Activated T-cell treated with anti-CD3 and anti-CD28 coated beads, Interleukin-2, amount 50 U/mL, for 72 hours (primary cell): ENCODE measurements around the gene PTPRA. TPM values are rescaled to one million over a fixed set of nuclear protein-coding genes. Genes with fewer than 3 reads are reported as not detected.
"Not testable (repeated sequence)": the region's sequence is repeated elsewhere in the genome, so short reads cannot be mapped to it uniquely, and the experiment has no call there.

Experiments used
- ATAC-seq, 2 donors: fragments of 150-1000 bp; cut with Tn5 transposase; replicated peaks in 1 of 2; 2 replicates each; pipeline ENCODE4 v1.10.0; 2021; ENCODE audit warnings: moderate library complexity in 2 of 2, mild to moderate bottlenecking in 1 of 2
- DNase-seq, 2 donors: peaks; one replicate each; pipeline ENCODE4 v3.0.0; 2021 to 2022; ENCODE audit warnings: mixed read lengths in 1 of 2
- H3K27ac Mint-ChIP-seq: one replicate; pipeline ENCODE4 v1.8.0; 2022; ENCODE audit warnings: mild to moderate bottlenecking, moderate library complexity, mixed read lengths
- H3K27me3 Mint-ChIP-seq: one replicate; pipeline ENCODE4 v1.8.0; 2022; ENCODE audit warnings: low read depth, mixed read lengths
- H3K36me3 Mint-ChIP-seq, 2 donors: one replicate each; pipeline ENCODE4 v1.8.0; 2022; ENCODE audit warnings: mixed read lengths in 2 of 2, mild to moderate bottlenecking in 1 of 2; ENCODE audit not compliant: insufficient read depth in 2 of 2
- H3K4me1 Mint-ChIP-seq: one replicate; pipeline ENCODE4 v1.8.0; 2022; ENCODE audit warnings: low read depth, mixed read lengths
- H3K4me3 Mint-ChIP-seq, 2 donors: one replicate each; pipeline ENCODE4 v1.8.0; 2022; ENCODE audit warnings: mild to moderate bottlenecking in 2 of 2, mixed read lengths in 2 of 2, moderate library complexity in 2 of 2
- H3K9me3 Mint-ChIP-seq, 2 donors: one replicate each; pipeline ENCODE4 v1.8.0; 2022; ENCODE audit warnings: mixed read lengths in 2 of 2
- total RNA-seq, 2 donors: library from RNA; stranded (reverse); gene quantifications; one replicate each; pipeline ENCODE4 v1.2.3, GENCODE V29; 2022

The PTPRA gene
- total RNA-seq, 2 donors from 2014 or later: 81.2 to 85.9 TPM

- H3K4me1 Mint-ChIP-seq: peaks cover 12% of the 10 kb centered on the region
- not testable (repeated sequence) for H3K27me3 Mint-ChIP-seq, H3K27ac Mint-ChIP-seq, H3K9me3 Mint-ChIP-seq, H3K36me3 Mint-ChIP-seq, H3K4me3 Mint-ChIP-seq, DNase-seq, ATAC-seq
These were observed 190.8 kb downstream of the PTPRA start for GRCh38 chr20:3064119-3064518.

DNA sequence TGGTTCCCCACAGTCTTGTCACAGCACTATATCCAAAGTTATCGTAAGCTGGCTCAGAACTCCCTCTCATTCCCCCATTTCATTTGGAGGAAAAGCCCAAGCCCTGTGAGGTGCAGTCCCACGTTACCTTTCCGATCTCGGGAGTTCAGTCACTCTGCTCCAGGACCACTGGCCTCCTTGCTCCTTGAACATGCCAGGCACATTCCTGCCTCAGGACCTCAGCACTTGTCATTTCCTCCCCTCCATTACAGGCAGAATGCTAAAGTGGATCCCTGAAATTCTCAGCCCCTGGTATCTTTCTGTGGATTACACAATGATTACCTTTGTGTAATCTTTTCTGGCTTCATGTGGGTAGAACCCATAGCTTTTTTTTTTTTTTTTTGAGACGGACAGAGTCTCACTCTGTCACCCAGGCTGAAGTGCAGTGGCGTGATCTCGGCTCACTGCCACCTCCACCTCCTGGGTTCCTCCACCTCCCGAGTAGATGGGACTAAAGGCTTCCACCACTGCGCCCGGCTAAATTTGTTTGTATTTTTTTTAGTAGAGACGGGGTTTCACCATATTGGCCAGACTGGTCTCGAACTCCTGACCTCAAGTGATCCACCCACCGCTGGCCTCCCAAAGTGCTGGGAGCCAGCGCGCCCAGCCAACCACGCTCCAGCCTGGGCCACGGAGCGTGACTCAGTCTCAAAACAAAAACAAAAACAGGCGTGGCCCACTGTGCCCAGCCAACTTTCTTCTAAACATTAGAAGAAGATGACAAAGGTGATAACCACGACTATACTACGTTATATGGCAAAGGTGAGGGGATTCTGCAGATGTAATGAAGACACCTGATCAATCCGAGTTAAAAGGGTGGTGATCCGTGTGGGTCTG lies 194.1 kb downstream of the PTPRA start:
- H3K9me3 Mint-ChIP-seq: no peaks in the 10 kb centered on the region
- peaks cover 22% of the 10 kb centered on the region for H3K4me1 Mint-ChIP-seq
- no peak overlapping the region for H3K4me3 Mint-ChIP-seq
- H3K27me3 Mint-ChIP-seq: no peaks in the 10 kb centered on the region
- peaks cover 0 to 2% of the 10 kb centered on the region in 2 donors for H3K36me3 Mint-ChIP-seq
- DNase-seq (no peak), ATAC-seq (no peak)
- no peak overlapping the region for H3K27ac Mint-ChIP-seq

- no peak overlapping the region for H3K4me3 Mint-ChIP-seq
- DNase-seq: no peak
- no peak overlapping the region for H3K27ac Mint-ChIP-seq
- H3K36me3 Mint-ChIP-seq: peaks cover 0 to 2% of the 10 kb centered on the region in 2 donors
- H3K27me3 Mint-ChIP-seq: no peaks in the 10 kb centered on the region
- no peak for ATAC-seq
- peaks cover 29% of the 10 kb centered on the region for H3K4me1 Mint-ChIP-seq
- H3K9me3 Mint-ChIP-seq: no peaks in the 10 kb centered on the region
These were observed 194.8 kb downstream of the PTPRA start for GRCh38 chr20:3068075-3068474.

- peaks cover 30% of the 10 kb centered on the region for H3K4me1 Mint-ChIP-seq
- H3K27me3 Mint-ChIP-seq: no peaks in the 10 kb centered on the region
- DNase-seq (peak in 1 of 2 donors; percentile 37), ATAC-seq (no peak)
- H3K9me3 Mint-ChIP-seq: no peaks in the 10 kb centered on the region
- H3K4me3 Mint-ChIP-seq: no peak overlapping the region
- peaks cover 0 to 2% of the 10 kb centered on the region in 2 donors for H3K36me3 Mint-ChIP-seq
- H3K27ac Mint-ChIP-seq: no peak overlapping the region
These were observed 196.0 kb downstream of the PTPRA start for GRCh38 chr20:3068986-3069900.

DNA sequence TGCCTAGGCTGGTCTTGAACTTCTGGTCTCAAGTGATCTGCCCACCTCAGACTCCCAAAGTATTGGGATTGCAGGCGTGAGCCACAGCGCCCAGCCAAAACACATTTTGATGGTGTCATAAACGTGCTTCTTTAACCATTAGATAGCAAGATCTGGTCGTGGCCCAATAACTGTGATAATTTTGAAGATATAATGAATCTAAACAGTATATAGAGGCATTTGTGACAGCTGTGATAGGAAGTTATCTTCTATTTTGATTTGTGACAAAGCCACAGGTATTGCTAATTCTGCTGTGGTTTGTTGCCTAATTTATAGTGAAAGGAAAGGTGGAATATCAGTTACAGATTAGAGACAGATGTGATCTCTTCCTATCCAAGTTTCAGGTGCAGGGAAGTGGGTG lies 197.4 kb downstream of the PTPRA start:
- DNase-seq (no peak), ATAC-seq (no peak)
- Mint-ChIP-seq H3K27me3 (no peaks in the 10 kb centered on the region), H3K27ac (no peak overlapping the region), H3K4me1 (peaks cover 27% of the 10 kb centered on the region), H3K4me3 (peak overlapping the region; percentile 82 to 83), H3K36me3 (peaks cover 0 to 2% of the 10 kb centered on the region in 2 donors), H3K9me3 (no peaks in the 10 kb centered on the region)

GRCh38 chr20:3071266-3071609 lies 198.0 kb downstream of the PTPRA start:
- ATAC-seq (no peak), DNase-seq (no peak)
- Mint-ChIP-seq H3K27ac (no peak overlapping the region), H3K36me3 (peaks cover 0 to 2% of the 10 kb centered on the region in 2 donors), H3K9me3 (no peaks in the 10 kb centered on the region), H3K4me1 (peaks cover 27% of the 10 kb centered on the region), H3K27me3 (no peaks in the 10 kb centered on the region), H3K4me3 (peak overlapping the region; percentile 82 to 83)

GRCh38 chr20:3071610-3072529 lies 198.6 kb downstream of the PTPRA start, which contains the start of gene OXT:
OXT (plus strand) TSS chr20:3071620; CDS start chr20:3071656, 36 bp downstream.
- DNase-seq (peak; percentile 69 to 74), ATAC-seq (peak; percentile 77 to 87)
- Mint-ChIP-seq H3K4me1 (peaks cover 30% of the 10 kb centered on the region), H3K27ac (peak within 1 kb of the TSS; percentile 77), H3K27me3 (no peaks in the 10 kb centered on the region), H3K36me3 (peaks cover 0 to 2% of the 10 kb centered on the region in 2 donors), H3K4me3 (peak within 1 kb of the TSS; percentile 82 to 83), H3K9me3 (no peaks in the 10 kb centered on the region)

DNA sequence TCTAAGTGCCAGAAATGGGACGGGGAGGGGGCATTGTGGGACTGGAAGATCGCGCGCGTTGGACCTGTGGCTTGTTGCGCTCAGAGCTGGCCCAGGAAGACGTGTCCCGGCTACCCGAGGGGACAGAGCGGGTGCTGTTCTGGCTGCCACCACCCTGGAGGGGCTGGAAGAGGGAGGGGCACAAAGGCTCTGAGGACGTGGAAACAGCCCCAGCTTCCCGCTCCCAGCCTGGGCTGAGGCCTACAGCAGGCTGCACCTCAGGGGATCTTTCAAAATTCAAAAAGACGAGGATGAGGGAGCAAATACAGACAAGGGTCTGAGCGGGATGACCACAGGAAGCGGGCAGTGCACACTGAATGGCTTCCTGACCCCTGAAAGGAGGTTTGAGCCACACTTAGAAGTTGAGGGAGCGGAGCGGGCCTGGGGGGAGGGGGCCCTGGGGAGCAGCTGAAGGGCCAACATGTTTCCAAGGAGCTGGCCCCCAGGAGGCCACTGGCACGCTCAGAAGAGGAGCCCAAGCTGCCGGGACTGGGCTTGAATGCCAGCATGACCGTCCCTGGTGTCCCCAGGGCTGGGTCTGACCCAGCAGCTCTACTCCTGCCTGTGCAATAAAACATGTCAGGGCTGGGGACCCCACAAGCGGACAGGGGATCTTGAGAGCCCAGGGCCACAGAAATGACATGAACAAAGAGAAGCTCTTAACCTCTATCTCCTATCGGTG lies 199.4 kb downstream of the PTPRA start:
- H3K36me3 Mint-ChIP-seq: peaks cover 0 to 2% of the 10 kb centered on the region in 2 donors

DNA sequence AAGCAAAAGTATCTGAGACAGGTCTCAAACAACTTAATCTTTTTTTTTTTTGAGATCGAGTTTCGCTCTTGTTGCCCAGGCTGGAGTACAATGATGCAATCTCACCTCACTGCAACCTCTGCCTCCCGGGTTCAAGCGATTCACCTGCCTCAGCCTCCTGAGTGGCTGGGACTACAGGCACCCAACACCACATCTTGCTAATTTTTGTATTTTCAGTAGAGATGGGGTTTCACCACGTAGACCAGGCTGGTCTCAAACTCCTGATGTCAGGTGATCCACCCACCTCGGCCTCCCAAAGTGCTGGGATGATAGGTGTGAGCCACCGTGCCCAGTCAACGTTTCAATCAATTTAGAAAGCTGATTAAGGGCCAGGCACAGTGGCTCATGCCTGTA lies 200.0 kb downstream of the PTPRA start:
- ATAC-seq (peak; percentile 11 to 34), DNase-seq (peak; percentile 24 to 40)
- H3K36me3 Mint-ChIP-seq, H3K9me3 Mint-ChIP-seq, H3K27me3 Mint-ChIP-seq, H3K27ac Mint-ChIP-seq: not testable (repeated sequence)
- peak overlapping the region; percentile 82 to 83 for H3K4me3 Mint-ChIP-seq
- peaks cover 41% of the 10 kb centered on the region for H3K4me1 Mint-ChIP-seq

More for the DNA sequence above, 199.4 kb downstream of the PTPRA start:
- ATAC-seq: no peak
- peak overlapping the region; percentile 82 to 83 for H3K4me3 Mint-ChIP-seq
- H3K4me1 Mint-ChIP-seq: peaks cover 38% of the 10 kb centered on the region
- H3K27me3 Mint-ChIP-seq: peaks cover 3% of the 10 kb centered on the region
- H3K27ac Mint-ChIP-seq: no peak overlapping the region
- no peaks in the 10 kb centered on the region for H3K9me3 Mint-ChIP-seq
- no peak for DNase-seq

GRCh38 chr20:3074812-3075211 lies 201.5 kb downstream of the PTPRA start:
- Mint-ChIP-seq H3K27me3 (peaks cover 8% of the 10 kb centered on the region), H3K27ac (no peak overlapping the region), H3K4me3 (no peak overlapping the region), H3K36me3 (peaks cover 0 to 2% of the 10 kb centered on the region in 2 donors), H3K9me3 (no peaks in the 10 kb centered on the region), H3K4me1 (peaks cover 41% of the 10 kb centered on the region)
- ATAC-seq: no peak
- DNase-seq: no peak

DNA sequence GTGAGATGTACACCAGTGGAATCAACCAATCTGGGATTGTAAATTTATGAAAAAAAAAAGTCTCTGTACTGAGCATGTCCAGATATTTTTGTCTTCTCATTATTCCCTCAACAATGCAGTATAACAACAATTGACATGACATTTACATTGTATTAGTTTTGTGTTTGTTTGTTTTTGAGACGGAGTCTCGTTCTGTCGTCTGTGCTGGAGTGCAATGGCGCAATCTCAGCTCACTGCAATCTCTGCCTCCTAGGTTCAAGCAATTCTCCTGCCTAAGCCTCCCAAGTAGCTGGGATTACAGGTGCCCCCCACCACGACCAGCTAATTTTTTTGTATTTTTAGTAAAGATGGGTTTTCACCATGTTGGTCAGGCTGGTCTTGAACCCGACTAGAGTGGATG lies 202.0 kb downstream of the PTPRA start:
- H3K27ac Mint-ChIP-seq, H3K4me3 Mint-ChIP-seq, DNase-seq, ATAC-seq, H3K36me3 Mint-ChIP-seq, H3K9me3 Mint-ChIP-seq: not testable (repeated sequence)
- Mint-ChIP-seq H3K27me3 (peaks cover 13% of the 10 kb centered on the region), H3K4me1 (peaks cover 41% of the 10 kb centered on the region)

DNA sequence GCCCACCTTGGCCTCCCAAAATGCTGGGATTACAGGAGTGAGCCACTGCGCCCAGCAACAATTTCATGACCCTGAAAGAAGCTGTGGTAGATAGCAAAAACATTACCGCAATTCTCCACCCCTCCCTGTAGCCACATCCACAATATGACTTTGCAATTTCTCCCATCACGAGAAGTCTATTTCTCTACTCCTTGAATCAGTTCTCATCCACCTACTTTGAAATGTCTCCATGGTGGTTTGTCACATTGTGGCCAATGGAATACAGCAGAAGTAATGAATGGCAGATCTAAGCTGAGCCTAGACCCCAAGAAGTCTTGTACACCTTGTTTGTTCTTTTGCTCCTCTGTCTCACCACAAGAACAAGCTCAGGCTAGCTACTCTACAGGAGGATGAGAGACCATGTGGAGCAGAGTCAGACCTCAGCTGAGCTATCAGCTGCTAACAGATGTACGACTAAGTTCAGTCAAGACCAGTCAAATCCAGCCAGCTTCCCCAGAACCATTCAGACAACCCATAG lies 204.4 kb downstream of the PTPRA start:
- Mint-ChIP-seq H3K27ac (no peak overlapping the region), H3K27me3 (peaks cover 34% of the 10 kb centered on the region)
- peak; percentile 49 to 64 for ATAC-seq

More for the DNA sequence above, 204.4 kb downstream of the PTPRA start:
- no peaks in the 10 kb centered on the region for H3K9me3 Mint-ChIP-seq
- H3K36me3 Mint-ChIP-seq: no peaks in the 10 kb centered on the region
- no peak for DNase-seq
- H3K4me1 Mint-ChIP-seq: peaks cover 33% of the 10 kb centered on the region
- H3K4me3 Mint-ChIP-seq: peak overlapping the region; percentile 32 to 39
